Measurements from ENCODE around the gene GRM2.

DNA sequence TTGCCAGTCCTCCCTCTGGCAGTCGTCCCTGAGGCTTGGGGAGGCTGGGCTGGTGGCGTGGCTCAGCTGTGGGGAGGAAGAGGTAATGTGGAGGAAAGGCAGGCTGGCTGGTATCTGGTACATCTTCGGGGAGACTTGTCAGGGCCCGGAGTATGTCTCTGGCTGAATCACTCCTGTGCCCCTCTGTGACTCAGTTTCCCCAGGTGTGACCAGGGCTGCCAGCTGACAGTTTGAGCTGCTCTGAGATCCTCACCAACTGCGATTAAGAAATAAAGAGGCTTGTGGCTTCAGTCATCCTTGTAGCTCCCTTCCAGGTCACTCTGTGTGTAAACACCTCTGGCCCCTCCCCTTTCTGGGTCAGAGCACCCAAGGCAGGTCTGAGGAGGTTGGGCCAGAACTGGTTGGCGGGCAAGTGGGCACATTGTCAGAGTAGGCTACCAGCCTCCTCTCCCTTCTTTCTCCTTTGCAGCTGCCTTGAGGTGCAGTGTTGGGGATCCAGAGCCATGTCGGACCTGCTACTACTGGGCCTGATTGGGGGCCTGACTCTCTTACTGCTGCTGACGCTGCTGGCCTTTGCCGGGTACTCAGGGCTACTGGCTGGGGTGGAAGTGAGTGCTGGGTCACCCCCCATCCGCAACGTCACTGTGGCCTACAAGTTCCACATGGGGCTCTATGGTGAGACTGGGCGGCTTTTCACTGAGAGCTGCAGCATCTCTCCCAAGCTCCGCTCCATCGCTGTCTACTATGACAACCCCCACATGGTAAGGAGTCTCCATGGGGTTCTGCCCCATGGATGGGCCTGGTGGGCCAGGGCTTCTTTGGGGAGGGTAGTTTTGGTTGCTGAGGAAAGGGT, 32.8 kb upstream of the GRM2 start:
- TF ChIP-seq CTCF (conservative IDR thresholded peaks at IDR 0.05 in 1 of 2, IDR thresholded peaks at IDR 0.05 in 1 of 2; ENCODE audit: low read depth in 1 of 2, low read length in 2 of 2): no peak
- no peak for TF ChIP-seq EZH2 (IDR thresholded peaks at IDR 0.05; ENCODE audit: low read length, missing control alignments)

Data from fibroblast of lung (primary cell).